ENCODE results near the gene NUBP2. TPM values are rescaled to one million over a fixed set of nuclear protein-coding genes. Genes with fewer than 3 reads are reported as not detected.

Gene NUBP2
- total RNA-seq, 1 donor from 2014 or later, result 35.1 TPM

DNA sequence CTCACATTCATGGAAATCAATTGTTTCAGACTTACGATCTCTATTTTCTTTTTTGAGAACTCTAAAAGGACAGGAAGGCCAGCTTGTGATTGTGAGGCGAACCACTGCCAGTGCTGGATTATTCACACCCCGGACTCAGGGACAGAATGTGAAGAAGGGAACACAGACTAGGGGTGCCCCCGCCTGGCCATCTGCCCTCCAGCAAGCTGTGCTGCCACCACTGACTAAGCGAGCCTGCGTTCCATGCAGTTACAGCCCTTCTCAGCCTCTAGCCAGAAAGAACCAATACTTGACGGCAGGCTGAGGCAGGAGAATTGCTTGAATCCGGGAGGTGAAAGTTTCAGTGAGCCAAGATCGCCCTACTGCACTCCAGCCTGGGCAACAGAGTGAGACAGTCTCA, 41.1 kb downstream of the NUBP2 start:
- DNase-seq (ENCODE audit: low spot score), result no peak

DNA sequence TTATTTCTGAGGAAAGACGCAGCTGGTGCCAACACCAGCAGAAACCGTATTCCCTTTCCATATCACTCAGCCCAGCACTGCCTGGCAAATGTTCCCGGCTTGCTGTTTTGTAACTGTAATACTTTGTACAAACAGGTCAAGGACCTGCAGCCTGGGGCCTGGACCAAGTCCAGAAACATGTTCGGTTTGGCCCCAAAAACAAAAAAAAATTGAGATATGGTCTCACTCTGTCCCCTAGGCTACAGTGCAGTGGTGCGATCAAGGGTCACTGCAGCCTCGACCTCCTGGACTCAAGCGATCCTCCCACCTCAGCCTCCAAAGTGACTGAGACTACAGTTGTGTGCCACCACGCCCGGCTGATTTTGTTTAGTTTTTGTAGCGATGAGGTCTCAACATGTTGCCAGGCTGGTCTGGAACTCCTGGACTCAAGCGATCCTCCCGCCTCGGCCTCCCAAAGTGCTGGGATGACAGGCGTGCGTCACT, 42.7 kb downstream of the NUBP2 start:
- no peak for DNase-seq (ENCODE audit: low spot score)

DNA sequence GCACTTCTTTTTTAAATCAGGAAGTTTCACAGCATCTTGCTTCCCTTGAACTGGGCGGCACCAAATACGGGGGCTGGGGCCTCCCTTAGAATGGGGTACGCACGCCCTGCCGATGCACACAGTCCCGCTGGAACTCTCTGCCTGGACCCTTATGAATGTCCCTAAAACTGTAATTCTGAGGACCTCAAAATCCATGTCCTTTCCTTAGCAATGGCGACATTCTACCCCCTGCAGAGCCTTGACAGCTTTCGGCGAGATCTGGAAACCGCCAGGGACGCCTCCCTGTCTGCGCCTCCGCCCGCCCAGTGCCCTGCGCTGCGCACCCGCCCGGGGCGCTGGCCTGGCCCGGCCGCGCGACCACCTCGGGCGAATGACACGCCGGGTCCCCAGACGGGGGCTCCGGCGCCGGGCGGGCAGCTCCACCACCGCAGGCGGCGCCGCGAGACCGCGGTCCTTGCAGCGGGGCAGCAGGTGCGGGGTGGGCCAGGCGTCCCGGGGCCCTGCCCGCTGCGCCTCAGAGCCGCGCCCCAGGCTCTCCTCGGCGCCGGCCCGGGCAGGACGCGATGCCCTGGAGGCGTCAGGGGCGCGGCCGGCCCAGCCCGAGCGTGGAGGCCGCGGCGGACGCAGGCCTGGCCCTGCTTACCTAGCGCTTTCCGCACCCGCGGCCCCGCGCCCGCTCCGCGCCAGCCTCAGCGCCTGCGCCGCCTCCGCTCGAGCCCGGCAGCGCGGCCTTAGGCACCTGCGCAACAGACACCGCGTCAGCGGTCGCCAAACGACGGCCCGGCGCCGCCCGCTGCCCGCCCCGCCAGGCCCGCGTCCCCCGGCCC, 43.3 kb downstream of the NUBP2 start:
- DNase-seq (ENCODE audit: low spot score), result no peak

DNA sequence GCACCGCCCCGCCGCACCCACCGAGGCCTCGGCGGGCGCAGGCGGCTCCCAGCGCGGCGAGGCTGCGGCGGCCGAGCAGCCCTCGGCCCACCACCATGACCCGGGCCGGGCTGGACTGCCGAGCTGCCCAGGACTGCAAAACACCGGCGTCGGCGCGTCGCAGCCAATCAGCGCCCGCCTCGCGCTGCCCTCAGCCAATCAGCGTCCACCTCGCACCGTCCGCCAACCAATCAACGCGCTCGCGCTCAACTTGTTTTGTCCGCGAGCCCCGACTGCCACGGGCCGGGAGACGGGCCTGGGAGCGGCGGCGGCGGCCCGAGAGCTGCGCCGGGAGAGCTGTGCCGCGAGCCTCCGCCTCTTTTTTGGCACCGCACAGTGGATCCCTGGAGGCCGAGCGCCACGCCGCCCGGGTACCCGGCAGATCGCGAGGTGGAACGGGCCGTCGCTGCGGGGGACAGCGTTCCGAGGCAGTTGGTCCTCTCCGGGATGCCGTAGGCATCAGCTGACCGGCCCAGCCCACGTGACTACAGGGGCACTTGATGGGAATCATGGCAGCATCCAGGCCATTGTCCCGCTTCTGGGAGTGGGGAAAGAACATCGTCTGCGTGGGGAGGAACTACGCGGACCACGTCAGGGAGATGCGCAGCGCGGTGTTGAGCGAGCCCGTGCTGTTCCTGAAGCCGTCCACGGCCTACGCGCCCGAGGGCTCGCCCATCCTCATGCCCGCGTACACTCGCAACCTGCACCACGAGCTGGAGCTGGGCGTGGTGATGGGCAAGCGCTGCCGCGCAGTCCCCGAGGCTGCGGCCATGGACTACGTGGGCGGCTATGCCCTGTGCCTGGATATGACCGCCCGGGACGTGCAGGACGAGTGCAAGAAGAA, 44.2 kb downstream of the NUBP2 start, which contains the start of the genes FAHD1 and HAGH:
FAHD1 (plus strand) TSS at position 516 of the 883 bp plus-strand sequence; CDS start at position 549, 33 bp downstream.
HAGH (minus strand) TSS at position 135 of the 883 bp plus-strand sequence; CDS start at position 97, 38 bp downstream.
- DNase-seq (ENCODE audit: low spot score), result peak; percentile 98

DNA sequence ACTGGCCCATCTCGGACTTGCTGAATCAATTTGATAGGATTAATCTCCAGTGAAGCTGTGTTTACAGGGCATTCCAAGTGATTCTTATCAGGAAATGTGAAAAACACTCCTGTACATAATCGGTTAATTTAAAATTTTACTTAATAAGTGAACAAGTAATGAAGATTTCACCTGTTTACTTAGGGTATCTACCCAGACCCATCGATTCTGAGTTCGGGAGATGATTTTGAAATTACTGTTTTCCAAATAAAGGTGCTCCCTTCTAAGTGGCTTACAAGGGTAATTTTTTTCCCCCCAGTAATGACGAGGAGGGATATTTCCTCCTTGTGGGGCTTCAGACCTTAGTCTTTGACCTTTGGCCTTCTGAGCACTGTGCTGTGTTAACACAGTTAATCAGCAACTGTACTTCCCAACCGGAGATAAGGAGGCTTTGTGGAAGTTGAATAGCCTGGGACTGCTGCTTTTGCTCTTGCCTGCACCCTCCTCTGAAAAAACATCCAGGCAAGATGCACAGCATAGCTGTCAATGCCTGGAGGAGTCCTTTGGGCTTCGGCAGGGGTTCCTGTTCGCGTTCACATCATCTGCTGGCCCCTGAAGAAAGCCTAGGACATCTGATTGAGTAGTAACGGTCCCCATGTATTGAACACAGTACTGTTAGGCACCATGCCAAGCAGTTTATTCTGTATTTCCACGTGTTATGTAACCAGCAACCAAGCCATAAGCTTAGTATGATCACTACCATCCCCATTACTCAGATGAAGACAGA, 46.1 kb downstream of the NUBP2 start:
- DNase-seq (ENCODE audit: low spot score), result peak; percentile 68

DNA sequence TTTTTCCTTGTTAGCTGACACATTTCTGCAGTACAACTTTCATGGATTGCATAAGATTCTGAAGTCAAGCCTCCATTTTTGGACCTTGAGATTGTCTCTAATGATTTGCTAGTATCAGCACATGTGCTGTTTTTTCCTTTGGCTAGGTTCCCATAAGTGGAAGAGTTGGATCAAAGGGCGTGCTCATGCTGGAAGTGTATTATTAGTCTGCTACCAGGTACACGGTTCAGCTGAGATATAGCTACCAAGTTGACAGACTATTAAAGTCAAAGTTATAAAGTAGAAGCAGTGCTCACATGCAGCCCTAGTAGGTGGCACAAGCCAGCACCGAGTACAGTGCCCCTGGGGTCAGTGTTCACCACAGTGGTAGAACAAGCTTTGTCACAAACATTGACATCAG, 47.5 kb downstream of the NUBP2 start:
- DNase-seq (ENCODE audit: low spot score), result peak; percentile 30

DNA sequence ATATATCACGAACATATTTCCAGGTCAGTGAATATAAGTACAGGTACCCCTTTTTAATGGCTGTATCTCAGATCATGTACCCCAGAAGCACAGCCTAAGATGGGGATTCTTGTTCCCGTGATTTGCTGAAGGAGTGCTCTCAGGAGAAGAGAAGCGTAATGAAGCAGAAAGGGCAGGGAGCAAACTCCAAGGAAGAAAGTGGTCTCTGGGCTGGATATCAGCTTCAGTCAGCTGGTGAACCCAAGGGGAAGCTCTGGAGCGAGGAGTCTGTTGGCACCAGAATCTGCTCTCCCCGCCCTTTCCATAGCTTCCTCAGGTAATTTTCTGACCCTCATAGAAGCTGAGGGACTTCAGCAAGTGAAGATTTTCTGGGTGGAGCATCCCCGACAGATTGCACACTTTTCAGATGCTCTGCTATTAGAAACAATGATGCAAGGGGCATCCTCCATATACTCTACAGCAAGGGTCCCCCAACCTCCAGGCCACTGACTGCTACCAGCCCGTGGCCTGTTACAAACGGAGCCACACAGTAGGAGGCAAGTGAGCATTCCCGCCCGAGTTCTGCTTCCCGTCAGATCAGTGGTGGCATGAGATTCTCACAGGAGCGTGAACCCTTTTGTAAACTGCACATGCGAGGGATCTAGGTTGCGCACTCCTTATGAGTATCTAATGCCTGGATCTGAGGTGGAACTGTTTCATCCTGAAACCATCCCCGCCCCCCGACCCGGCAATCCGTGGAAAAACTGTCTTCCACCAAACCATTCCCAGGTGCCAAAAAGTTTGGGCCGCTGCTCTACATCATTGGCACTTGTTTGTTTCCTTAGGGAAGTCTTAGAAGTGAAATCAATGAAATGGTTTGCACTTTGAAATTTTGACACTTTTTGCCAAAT, 48.7 kb downstream of the NUBP2 start:
- peak; percentile 57 for DNase-seq (ENCODE audit: low spot score)

DNA sequence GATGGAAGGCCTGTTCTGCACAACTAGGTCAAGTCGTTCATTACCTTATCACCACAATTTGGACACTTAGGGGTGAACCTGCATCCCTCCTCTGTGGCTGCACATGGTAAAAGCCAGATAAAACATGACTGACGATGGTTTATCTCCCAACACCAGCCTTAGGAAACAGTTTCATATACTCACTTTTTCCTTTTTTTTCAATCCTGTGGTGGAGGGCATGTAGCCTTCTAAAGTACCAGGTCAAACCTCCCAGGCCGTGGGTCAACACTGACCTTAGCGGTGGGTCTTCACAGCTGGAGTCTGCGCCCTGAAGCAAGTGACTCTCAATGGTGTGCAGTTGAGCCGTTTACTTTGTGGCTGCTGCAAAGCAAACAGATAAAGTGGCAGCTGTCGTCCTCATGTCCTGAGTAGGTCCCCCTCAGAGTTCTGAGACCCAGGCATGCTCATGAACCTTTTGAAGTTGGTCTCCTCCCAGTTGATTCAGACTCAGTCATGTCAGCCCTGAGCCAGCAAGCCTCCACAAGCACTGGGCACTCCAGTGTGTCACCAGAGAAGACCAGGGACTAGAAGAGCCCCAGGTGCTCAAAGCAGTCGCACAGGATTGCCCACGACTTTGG, 50.2 kb downstream of the NUBP2 start:
- DNase-seq (ENCODE audit: low spot score), result peak; percentile 79

DNA sequence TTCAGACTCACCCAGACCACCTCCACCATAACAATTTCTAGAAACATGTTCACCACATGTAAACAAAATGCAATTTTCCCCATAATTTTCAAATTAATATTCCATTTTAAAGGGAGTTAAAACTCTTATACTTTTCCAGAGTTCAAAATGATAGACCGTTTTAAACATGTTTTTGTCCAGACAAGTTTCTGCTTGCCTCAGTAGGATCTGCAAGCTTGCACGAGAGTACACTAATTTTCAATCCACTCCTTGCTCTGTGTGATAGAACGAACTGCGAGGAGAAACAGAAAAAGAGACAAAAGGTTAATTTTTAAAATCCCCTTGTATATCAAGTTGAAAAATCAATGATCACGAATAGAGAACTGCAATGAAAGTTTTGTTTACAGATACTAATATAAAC, 51.3 kb downstream of the NUBP2 start:
- no peak for DNase-seq (ENCODE audit: low spot score)

Small RNA genes within 50 kb of the gene (microRNA-seq; reads per million reads assigned to microRNA genes)
- gene MIR3177 (ENCODE audit: borderline number of aligned reads), result not detected

Other genes with a start within 250 kb of the NUBP2 start
- 37.2 TPM for gene TMEM204, start 249.3 kb upstream of the NUBP2 start, total RNA-seq
- 12.7 TPM for gene IFT140, start 170.9 kb upstream of the NUBP2 start, total RNA-seq
- 15.4 TPM for gene CRAMP1, start 170.6 kb upstream of the NUBP2 start, total RNA-seq
- gene JPT2, start 104.7 kb upstream of the NUBP2 start, total RNA-seq, result 39.0 TPM
- 55.6 TPM for gene MAPK8IP3, start 76.8 kb upstream of the NUBP2 start, total RNA-seq
- 34.6 TPM for gene NME3, start 11.4 kb upstream of the NUBP2 start, total RNA-seq
- gene EME2, start 10.2 kb upstream of the NUBP2 start, total RNA-seq, result 14.5 TPM
- gene MRPS34, start 9.8 kb upstream of the NUBP2 start, total RNA-seq, result 71.3 TPM
- gene SPSB3, start 389 bp upstream of the NUBP2 start, total RNA-seq, result 28.8 TPM
- not detected for gene IGFALS, start 10.7 kb downstream of the NUBP2 start, total RNA-seq
- gene HAGH, start 43.9 kb downstream of the NUBP2 start, total RNA-seq, result 58.4 TPM
- gene FAHD1, start 44.2 kb downstream of the NUBP2 start, total RNA-seq, result 17.9 TPM
- not detected for gene MEIOB, start 89.2 kb downstream of the NUBP2 start, total RNA-seq
- gene HS3ST6, start 135.5 kb downstream of the NUBP2 start, total RNA-seq, result not detected
- gene MSRB1, start 160.2 kb downstream of the NUBP2 start, total RNA-seq, result 27.1 TPM
- gene RPL3L, start 171.7 kb downstream of the NUBP2 start, total RNA-seq, result not detected
- gene NDUFB10, start 176.6 kb downstream of the NUBP2 start, total RNA-seq, result 126 TPM
- 1,385 TPM for gene RPS2, start 181.9 kb downstream of the NUBP2 start, total RNA-seq
- gene RNF151, start 183.9 kb downstream of the NUBP2 start, total RNA-seq, result not detected
- gene TBL3, start 189.1 kb downstream of the NUBP2 start, total RNA-seq, result 26.5 TPM
- gene NOXO1, start 198.5 kb downstream of the NUBP2 start, total RNA-seq, result not detected
- 15.7 TPM for gene GFER, start 201.2 kb downstream of the NUBP2 start, total RNA-seq
- not detected for gene SYNGR3, start 207.0 kb downstream of the NUBP2 start, total RNA-seq
- gene ZNF598, start 226.9 kb downstream of the NUBP2 start, total RNA-seq, result 50.5 TPM
- gene NPW, start 236.8 kb downstream of the NUBP2 start, total RNA-seq, result 0.58 TPM
- 238 TPM for gene NHERF2, start 243.9 kb downstream of the NUBP2 start, total RNA-seq